IPS DF 6.9 (cell line): ENCODE measurements around the gene KDM4C.

ENCODE experiments used
- DNase-seq: peaks from one replicate; pipeline ENCODE4 v3.0.0-alpha.2; 2013; ENCODE audit warnings: low read depth, low spot score
- H3K27ac ChIP-seq: one replicate; pipeline ENCODE4 v1.5.1; 2013; ENCODE audit warnings: low read length, control low read depth
- H3K27me3 ChIP-seq: 2 replicates; pipeline ENCODE4 v1.6.1; 2013; ENCODE audit warnings: mild to moderate bottlenecking, low read length; ENCODE audit not compliant: control insufficient read depth, insufficient read depth
- H3K36me3 ChIP-seq: 2 replicates; pipeline ENCODE4 v1.6.1; 2013; ENCODE audit warnings: low read length; ENCODE audit not compliant: control insufficient read depth, insufficient read depth
- H3K4me1 ChIP-seq: 2 replicates; pipeline ENCODE4 v1.6.1; 2013; ENCODE audit warnings: low read length; ENCODE audit not compliant: control insufficient read depth, insufficient read depth
- H3K4me3 ChIP-seq: 2 replicates; pipeline ENCODE4 v1.5.1; 2013; ENCODE audit warnings: mild to moderate bottlenecking, low read length
- H3K9me3 ChIP-seq: 2 replicates; pipeline ENCODE4 v1.6.1; 2013; ENCODE audit warnings: low read length, inconsistent platforms; ENCODE audit not compliant: control insufficient read depth, insufficient read depth
- WGBS: extraction: QIAGEN DNeasy Blood & Tissue Kit; methylation state at CpG from one replicate; pipeline ENCODE4 v1.1.7; 2013; ENCODE audit warnings: mixed read lengths, missing lambda C conversion rate; ENCODE audit not compliant: insufficient read length, insufficient coverage; 5-methylcytosine and 5-hydroxymethylcytosine counted together

The KDM4C gene

DNA sequence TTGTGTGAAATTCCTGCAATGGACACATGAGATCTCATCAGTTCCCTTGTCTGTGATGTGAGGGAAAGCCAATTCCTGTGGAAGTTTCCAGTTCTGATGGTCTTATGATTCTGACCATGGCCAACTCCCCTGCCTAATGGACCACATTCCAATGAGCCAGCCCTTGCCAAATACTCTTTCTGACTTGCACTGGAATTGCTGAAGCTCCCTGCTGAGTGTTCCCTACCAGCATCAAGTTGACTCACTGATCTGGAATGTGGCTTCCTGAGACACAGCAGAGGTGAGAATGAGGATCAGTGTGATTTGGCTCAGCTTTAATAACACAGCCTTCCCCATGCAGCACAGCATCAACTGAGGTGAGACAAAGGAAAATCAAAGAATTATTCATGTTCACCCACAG is 427.8 kb downstream of the KDM4C start:
- Histone ChIP-seq H3K27ac (no peak overlapping the region), H3K9me3 (no peaks in the 10 kb centered on the region), H3K4me1 (peaks cover 3% of the 10 kb centered on the region; the same call in 1 of the 2 replicates), H3K27me3 (no peaks in the 10 kb centered on the region), H3K36me3 (no peaks in the 10 kb centered on the region; the same call in 1 of the 2 replicates), H3K4me3 (no peak overlapping the region)
- peak; percentile 31 for DNase-seq

DNA sequence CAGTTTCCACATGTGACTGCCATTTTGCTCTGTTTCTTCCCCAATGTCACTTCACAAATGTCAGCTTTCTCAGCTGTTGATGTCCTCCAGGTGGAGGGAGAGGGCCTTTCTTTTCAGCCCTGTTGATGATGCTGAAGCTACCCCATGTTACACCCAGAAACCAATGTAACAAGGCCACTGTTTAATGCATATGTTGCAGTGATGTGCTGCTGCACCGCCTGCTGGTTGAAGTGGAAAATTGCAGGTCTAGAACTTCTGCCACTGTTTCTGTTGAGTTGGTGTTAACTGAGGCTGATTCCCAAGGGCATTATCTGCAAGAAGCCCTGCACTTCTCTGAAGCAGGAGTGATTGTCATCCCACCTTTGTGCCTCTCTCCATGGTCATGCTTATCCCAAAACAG is 428.4 kb downstream of the KDM4C start:
- no CpG with 5 or more reads among the region's 1 CpG for WGBS
- H3K4me3 ChIP-seq = no peak overlapping the region
- DNase-seq = peak; percentile 29
- H3K27me3 ChIP-seq = no peaks in the 10 kb centered on the region
- H3K4me1 ChIP-seq = peaks cover 3% of the 10 kb centered on the region; the same call in 1 of the 2 replicates
- H3K27ac ChIP-seq = no peak overlapping the region
- H3K36me3 ChIP-seq = no peaks in the 10 kb centered on the region; the same call in 1 of the 2 replicates
- H3K9me3 ChIP-seq = no peaks in the 10 kb centered on the region

GRCh38 chr9:7192266-7192665 is 434.5 kb downstream of the KDM4C start:
- no CpG with 5 or more reads among the region's 4 CpGs for WGBS
- no peaks in the 10 kb centered on the region; the same call in 1 of the 2 replicates for H3K4me1 ChIP-seq
- H3K9me3 ChIP-seq = no peaks in the 10 kb centered on the region
- no peaks in the 10 kb centered on the region for H3K27me3 ChIP-seq
- H3K4me3 ChIP-seq = no peak overlapping the region
- no peaks in the 10 kb centered on the region for H3K36me3 ChIP-seq
- no peak overlapping the region for H3K27ac ChIP-seq
- no peak for DNase-seq

- DNase-seq = no peak
- H3K27me3 ChIP-seq = no peaks in the 10 kb centered on the region
- no peaks in the 10 kb centered on the region for H3K9me3 ChIP-seq
- H3K4me1 ChIP-seq = no peaks in the 10 kb centered on the region; the same call in 1 of the 2 replicates
- no CpG with 5 or more reads among the region's 2 CpGs for WGBS
- no peak overlapping the region for H3K27ac ChIP-seq
- H3K4me3 ChIP-seq = no peak overlapping the region
- H3K36me3 ChIP-seq = no peaks in the 10 kb centered on the region
These were observed 437.8 kb downstream of the KDM4C start for GRCh38 chr9:7195526-7195925.

- WGBS = 100% methylated on average over 2 of the region's 2 CpGs
- Histone ChIP-seq H3K9me3 (no peaks in the 10 kb centered on the region), H3K4me1 (no peaks in the 10 kb centered on the region; the same call in 1 of the 2 replicates), H3K36me3 (no peaks in the 10 kb centered on the region), H3K27me3 (no peaks in the 10 kb centered on the region), H3K4me3 (no peak overlapping the region), H3K27ac (no peak overlapping the region)
- DNase-seq = no peak
These were observed 438.7 kb downstream of the KDM4C start for GRCh38 chr9:7196467-7196866.

- Histone ChIP-seq H3K4me1 (no peaks in the 10 kb centered on the region), H3K27me3 (no peaks in the 10 kb centered on the region), H3K36me3 (no peaks in the 10 kb centered on the region), H3K4me3 (no peak overlapping the region), H3K9me3 (no peaks in the 10 kb centered on the region), H3K27ac (no peak overlapping the region)
- DNase-seq = no peak
- WGBS = no CpG with 5 or more reads among the region's 5 CpGs
These were observed 443.4 kb downstream of the KDM4C start for GRCh38 chr9:7201196-7201595.

DNA sequence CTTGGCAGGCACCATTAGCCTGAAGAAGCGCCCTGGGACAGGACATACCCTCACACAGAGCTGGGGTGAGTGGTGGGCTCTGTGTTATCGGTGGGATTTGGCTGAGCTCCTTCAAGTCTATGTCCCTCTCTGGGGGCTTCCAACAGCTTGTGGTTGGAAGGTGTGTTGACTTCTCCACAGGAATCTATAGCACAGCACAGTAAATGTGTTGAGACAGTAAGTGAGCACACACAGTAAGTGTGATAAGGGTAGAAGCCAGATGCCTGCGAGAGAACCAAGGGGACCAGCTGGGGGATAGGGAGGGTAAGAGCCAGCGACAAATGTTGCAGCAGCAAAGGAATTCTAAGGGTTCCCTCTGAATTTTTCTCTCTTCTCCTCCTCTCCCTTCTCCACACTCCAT is 448.0 kb downstream of the KDM4C start:
- no peak for DNase-seq
- Histone ChIP-seq H3K27me3 (no peaks in the 10 kb centered on the region; the same call in none of the 2 replicates), H3K9me3 (no peaks in the 10 kb centered on the region), H3K4me1 (peaks cover 4% of the 10 kb centered on the region; the same call in 1 of the 2 replicates), H3K36me3 (no peaks in the 10 kb centered on the region), H3K4me3 (no peak overlapping the region), H3K27ac (no peak overlapping the region)
- no CpG with 5 or more reads among the region's 4 CpGs for WGBS

GRCh38 chr9:7206221-7206758 is 448.5 kb downstream of the KDM4C start:
- no peak overlapping the region for H3K27ac ChIP-seq
- H3K4me3 ChIP-seq = no peak overlapping the region
- no peaks in the 10 kb centered on the region for H3K9me3 ChIP-seq
- no peaks in the 10 kb centered on the region; the same call in none of the 2 replicates for H3K27me3 ChIP-seq
- H3K4me1 ChIP-seq = peaks cover 6% of the 10 kb centered on the region; the same call in 1 of the 2 replicates
- DNase-seq = no peak
- no CpG with 5 or more reads among the region's 6 CpGs for WGBS
- H3K36me3 ChIP-seq = no peaks in the 10 kb centered on the region

DNA sequence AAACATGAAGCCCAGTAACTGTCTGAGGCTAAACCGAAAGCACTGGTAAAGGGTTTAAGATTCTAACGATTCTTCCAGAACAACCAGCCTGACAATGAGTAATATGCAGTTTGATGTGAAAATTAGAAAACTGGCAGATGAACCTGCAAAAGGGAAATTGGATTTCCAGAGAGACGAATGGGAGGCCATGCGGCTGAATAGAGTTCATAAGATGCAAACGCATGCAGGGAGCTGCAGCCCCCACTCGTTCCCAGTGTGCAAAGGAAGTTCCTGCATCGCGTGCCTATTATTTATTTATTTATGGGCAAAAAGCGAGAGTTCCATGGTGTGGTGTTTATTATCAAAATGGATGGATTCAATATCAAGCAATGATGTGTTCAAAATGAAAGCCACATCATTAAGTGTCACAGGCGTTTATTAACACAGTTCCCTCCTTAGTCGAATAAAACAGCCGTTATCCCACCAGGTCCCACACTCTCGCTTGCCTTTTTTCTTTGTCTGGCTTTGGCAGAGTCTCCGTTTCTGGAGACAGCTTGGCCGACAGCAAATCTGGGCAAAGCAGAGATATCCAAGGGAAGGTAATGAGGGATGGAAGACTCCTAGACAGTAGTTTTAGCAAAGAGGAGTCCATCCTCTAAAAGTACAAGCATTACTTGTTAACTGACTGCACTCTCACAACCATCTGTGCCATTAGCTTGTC is 451.4 kb downstream of the KDM4C start:
- Histone ChIP-seq H3K9me3 (no peaks in the 10 kb centered on the region), H3K27ac (no peak overlapping the region), H3K36me3 (no peaks in the 10 kb centered on the region), H3K4me1 (peaks cover 8% of the 10 kb centered on the region; the same call in 1 of the 2 replicates), H3K27me3 (no peaks in the 10 kb centered on the region; the same call in none of the 2 replicates), H3K4me3 (no peak overlapping the region)
- WGBS = no CpG with 5 or more reads among the region's 15 CpGs
- DNase-seq = no peak

DNA sequence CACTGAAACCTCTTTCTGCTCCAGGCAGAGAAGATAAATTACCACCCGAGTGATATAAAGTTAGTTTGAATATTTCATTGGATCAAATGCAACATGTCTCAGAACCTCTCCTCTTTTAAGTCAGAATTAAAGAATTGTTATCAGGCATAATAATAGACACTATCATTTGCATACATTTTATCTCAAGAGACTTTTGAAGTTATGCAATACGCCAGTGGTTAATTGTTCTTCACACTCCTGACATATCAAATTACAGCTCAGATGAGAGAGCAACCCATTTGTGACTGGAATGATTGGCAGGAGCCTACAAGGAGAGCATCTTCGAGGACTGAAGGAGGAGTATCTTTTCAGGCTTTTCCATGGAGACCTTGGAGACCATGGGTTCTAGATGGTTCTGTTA is 452.2 kb downstream of the KDM4C start:
- no peak overlapping the region for H3K4me3 ChIP-seq
- H3K4me1 ChIP-seq = peaks cover 8% of the 10 kb centered on the region; the same call in 1 of the 2 replicates
- no CpG with 5 or more reads among the region's 3 CpGs for WGBS
- H3K27ac ChIP-seq = no peak overlapping the region
- H3K27me3 ChIP-seq = no peaks in the 10 kb centered on the region; the same call in none of the 2 replicates
- DNase-seq = no peak
- no peaks in the 10 kb centered on the region for H3K36me3 ChIP-seq
- no peaks in the 10 kb centered on the region for H3K9me3 ChIP-seq
